RWPE1 (cell line): ENCODE measurements around the gene KIF5C.
A peak's percentile ranks its signal among the peaks of the same experiment; 100 is the strongest.

Source experiments
- CTCF ChIA-PET: fragments of 350-600 bp; sonication (Branson Sonifier 250); formaldehyde crosslinking; extraction: SDS; loops from one replicate; lab custom pipeline; 2021; lab: Yijun Ruan, JAX
- POLR2A ChIA-PET: fragments of 400-600 bp; formaldehyde crosslinking; extraction: SDS; loops from one replicate; lab custom pipeline; 2020; ENCODE audit warnings: antibody characterized with exemption; ENCODE audit not compliant: low non-redundant PET; lab: Yijun Ruan, JAX
- DNase-seq: peaks from one replicate; pipeline ENCODE4 v3.0.0; 2012; ENCODE audit warnings: low spot score
- H3K27ac ChIP-seq: fragments of 450-650 bp; 2 replicates; pipeline ENCODE4 v1.5.1; 2017
- CTCF ChIP-seq: fragments of 450-650 bp; conservative IDR thresholded peaks from 2 replicates; pipeline ENCODE4 v1.5.1; 2017; ENCODE audit warnings: low read depth, mild to moderate bottlenecking

KIF5C gene

GRCh38 chr2:148874868-148875341, at the start of gene KIF5C:
Gene KIF5C, plus strand, starts transcription at chr2:148875227. Its CDS starts 391 bp downstream, at chr2:148875618.
- TF ChIP-seq CTCF, result no peak
- CTCF ChIA-PET, result interaction anchor here (1.3 kb wide), 1 partner anchor 366 kb away, joined by 3 read pairs; no protein-coding TSS in a partner anchor
- POLR2A ChIA-PET, result no interaction called here
- DNase-seq, result peak; percentile 91
- H3K27ac ChIP-seq, result no peak within 1 kb of the TSS

GRCh38 chr2:148826791-148827190, 48.2 kb upstream of the KIF5C start:
- CTCF ChIA-PET, result interaction anchor here (0.6 kb wide), 1 partner anchor 182 kb away, joined by 3 read pairs; no protein-coding TSS in a partner anchor

GRCh38 chr2:148828941-148829340, 46.1 kb upstream of the KIF5C start:
- ChIA-PET POLR2A (no interaction called here), CTCF (no interaction called here)
- no peak for DNase-seq
- no peak for TF ChIP-seq CTCF
- H3K27ac ChIP-seq, result no peak overlapping the region

More at GRCh38 chr2:148826791-148827190, 48.2 kb upstream of the KIF5C start:
- H3K27ac ChIP-seq, result no peak overlapping the region
- no peak for TF ChIP-seq CTCF
- POLR2A ChIA-PET, result no interaction called here
- no peak for DNase-seq

GRCh38 chr2:148829618-148830017, 45.4 kb upstream of the KIF5C start:
- CTCF ChIA-PET, result no interaction called here
- TF ChIP-seq CTCF, result no peak
- no peak for DNase-seq
- no peak overlapping the region for H3K27ac ChIP-seq
- POLR2A ChIA-PET, result no interaction called here

- ChIA-PET CTCF (no interaction called here), POLR2A (no interaction called here)
- TF ChIP-seq CTCF, result no peak
- no peak overlapping the region for H3K27ac ChIP-seq
- DNase-seq, result no peak
Measured at GRCh38 chr2:148832637-148833036, 42.4 kb upstream of the KIF5C start.

- DNase-seq, result no peak
- no peak for TF ChIP-seq CTCF
- ChIA-PET CTCF (no interaction called here), POLR2A (no interaction called here)
- no peak overlapping the region for H3K27ac ChIP-seq
Measured at GRCh38 chr2:148842050-148842449, 33.0 kb upstream of the KIF5C start.
